ENCODE data around the gene COL24A1. TPM values are rescaled to one million over a fixed set of nuclear protein-coding genes. Genes with fewer than 3 reads are reported as not detected.

COL24A1 gene
- 1 to 10 TPM; 1.4 to 1.5 TPM for total RNA-seq
- long read RNA-seq = 0 reads

GRCh38 chr1:86156566-86157455, at the start of gene COL24A1:
TSS of gene COL24A1 (minus strand) at chr1:86156772. CDS start at chr1:86156396, 376 bp downstream.
- intact Hi-C loops (cut with DNase I) = no loop called here
- peak; percentile 60 to 70 for ATAC-seq
- peak; percentile 49 for DNase-seq

- intact Hi-C loops (cut with DNase I) = no loop called here
- DNase-seq = no peak
- ATAC-seq = no peak
These were observed 49.2 kb upstream of the COL24A1 start for GRCh38 chr1:86205741-86206140.

- intact Hi-C loops (cut with DNase I) = no loop called here
- DNase-seq (no peak), ATAC-seq (no peak)
These were observed 46.2 kb upstream of the COL24A1 start for GRCh38 chr1:86202552-86203340.

GRCh38 chr1:86201311-86201710, 44.7 kb upstream of the COL24A1 start:
- no peak for ATAC-seq
- intact Hi-C loops (cut with DNase I) = no loop called here
- no peak for DNase-seq

- no peak for ATAC-seq
- intact Hi-C loops (cut with DNase I) = no loop called here
- DNase-seq = no peak
These were observed 44.3 kb upstream of the COL24A1 start for GRCh38 chr1:86200901-86201300.

- no peak for DNase-seq
- peak; percentile 27 to 51 for ATAC-seq
- intact Hi-C loops (cut with DNase I) = no loop called here
These were observed 40.8 kb upstream of the COL24A1 start for GRCh38 chr1:86197206-86197855.

- ATAC-seq = no peak
- intact Hi-C loops (cut with DNase I) = no loop called here
- DNase-seq = no peak
These were observed 38.7 kb upstream of the COL24A1 start for GRCh38 chr1:86195281-86195680.

GRCh38 chr1:86194491-86195034, 38.0 kb upstream of the COL24A1 start:
- DNase-seq = no peak
- intact Hi-C loops (cut with DNase I) = no loop called here
- ATAC-seq = no peak

- ATAC-seq (no peak), DNase-seq (no peak)
- intact Hi-C loops (cut with DNase I) = no loop called here
These were observed 35.8 kb upstream of the COL24A1 start for GRCh38 chr1:86192417-86192816.

GRCh38 chr1:86191958-86192357, 35.4 kb upstream of the COL24A1 start:
- no peak for ATAC-seq
- no peak for DNase-seq
- intact Hi-C loops (cut with DNase I) = no loop called here

- ATAC-seq (no peak), DNase-seq (no peak)
- intact Hi-C loops (cut with DNase I) = no loop called here
These were observed 34.3 kb upstream of the COL24A1 start for GRCh38 chr1:86190873-86191272.

GRCh38 chr1:86184426-86184825, 27.9 kb upstream of the COL24A1 start:
- ATAC-seq (peak; percentile 41 to 78), DNase-seq (no peak)
- intact Hi-C loops (cut with DNase I) = no loop called here

GRCh38 chr1:86183810-86184209, 27.2 kb upstream of the COL24A1 start:
- DNase-seq (no peak), ATAC-seq (peak; percentile 44 to 64)
- intact Hi-C loops (cut with DNase I) = no loop called here

GRCh38 chr1:86176226-86176625, 19.7 kb upstream of the COL24A1 start:
- no peak for ATAC-seq

GRCh38 chr1:86175756-86176155, 19.2 kb upstream of the COL24A1 start:
- ATAC-seq (no peak), DNase-seq (no peak)
- intact Hi-C loops (cut with DNase I) = no loop called here

More at GRCh38 chr1:86176226-86176625, 19.7 kb upstream of the COL24A1 start:
- intact Hi-C loops (cut with DNase I) = no loop called here
- DNase-seq = no peak

- ATAC-seq (no peak), DNase-seq (no peak)
- intact Hi-C loops (cut with DNase I) = no loop called here
These were observed 13.1 kb upstream of the COL24A1 start for GRCh38 chr1:86169625-86170024.

GRCh38 chr1:86159800-86160199, 3.2 kb upstream of the COL24A1 start:
- intact Hi-C loops (cut with DNase I) = no loop called here
- ATAC-seq = no peak
- no peak for DNase-seq

GRCh38 chr1:86155807-86156565, 586 bp downstream of the COL24A1 start:
- peak; percentile 60 to 65 for ATAC-seq

More at GRCh38 chr1:86155807-86156565, 586 bp downstream of the COL24A1 start:
- DNase-seq = peak; percentile 39
- intact Hi-C loops (cut with DNase I) = no loop called here

Measured in left cardiac atrium (tissue), 4 donors.